ENCODE data around the gene YIPF3. TPM values are rescaled to one million over a fixed set of nuclear protein-coding genes. Genes with fewer than 3 reads are reported as not detected.
"Not testable (repeated sequence)": the region's sequence is repeated elsewhere in the genome, so short reads cannot be mapped to it uniquely, and the experiment has no call there.

Gene YIPF3
- total RNA-seq, 1 experiment from 2014 or later = 81.3 TPM

GRCh38 chr6:43468240-43468639, 48.5 kb downstream of the YIPF3 start:
- no peaks in the 10 kb centered on the region for H3K36me3 Mint-ChIP-seq
- CTCF ChIA-PET = no interaction called here
- POLR2A ChIA-PET = no interaction called here
- ATAC-seq (no peak), DNase-seq (ENCODE audit: low spot score) (no peak)
- H3K27me3 Mint-ChIP-seq (ENCODE audit: low read depth) = peaks cover 6% of the 10 kb centered on the region
- H3K9me3 Mint-ChIP-seq = no peaks in the 10 kb centered on the region
- TF ChIP-seq CREM (CRISPR knock-in tag; IDR thresholded peaks at IDR 0.05) = no peak
- TF ChIP-seq ETV6 (CRISPR knock-in tag; IDR thresholded peaks at IDR 0.05) = no peak
- TF ChIP-seq, protein P1, sequence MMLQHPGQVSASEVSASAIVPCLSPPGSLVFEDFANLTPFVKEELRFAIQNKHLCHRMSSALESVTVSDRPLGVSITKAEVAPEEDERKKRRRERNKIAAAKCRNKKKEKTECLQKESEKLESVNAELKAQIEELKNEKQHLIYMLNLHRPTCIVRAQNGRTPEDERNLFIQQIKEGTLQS (CRISPR knock-in tag; conservative IDR thresholded peaks at IDR 0.05) = no peak
- TF ChIP-seq, protein P2, sequence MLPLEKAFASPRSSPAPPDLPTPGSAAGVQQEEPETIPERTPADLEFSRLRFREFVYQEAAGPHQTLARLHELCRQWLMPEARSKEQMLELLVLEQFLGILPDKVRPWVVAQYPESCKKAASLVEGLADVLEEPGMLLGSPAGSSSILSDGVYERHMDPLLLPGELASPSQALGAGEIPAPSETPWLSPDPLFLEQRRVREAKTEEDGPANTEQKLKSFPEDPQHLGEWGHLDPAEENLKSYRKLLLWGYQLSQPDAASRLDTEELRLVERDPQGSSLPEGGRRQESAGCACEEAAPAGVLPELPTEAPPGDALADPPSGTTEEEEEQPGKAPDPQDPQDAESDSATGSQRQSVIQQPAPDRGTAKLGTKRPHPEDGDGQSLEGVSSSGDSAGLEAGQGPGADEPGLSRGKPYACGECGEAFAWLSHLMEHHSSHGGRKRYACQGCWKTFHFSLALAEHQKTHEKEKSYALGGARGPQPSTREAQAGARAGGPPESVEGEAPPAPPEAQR (CRISPR knock-in tag; IDR thresholded peaks at IDR 0.05) = no peak
- no peak overlapping the region for H3K27ac Mint-ChIP-seq
- H3K4me1 Mint-ChIP-seq = peaks cover 14% of the 10 kb centered on the region
- no peak overlapping the region for H3K4me3 Mint-ChIP-seq

DNA sequence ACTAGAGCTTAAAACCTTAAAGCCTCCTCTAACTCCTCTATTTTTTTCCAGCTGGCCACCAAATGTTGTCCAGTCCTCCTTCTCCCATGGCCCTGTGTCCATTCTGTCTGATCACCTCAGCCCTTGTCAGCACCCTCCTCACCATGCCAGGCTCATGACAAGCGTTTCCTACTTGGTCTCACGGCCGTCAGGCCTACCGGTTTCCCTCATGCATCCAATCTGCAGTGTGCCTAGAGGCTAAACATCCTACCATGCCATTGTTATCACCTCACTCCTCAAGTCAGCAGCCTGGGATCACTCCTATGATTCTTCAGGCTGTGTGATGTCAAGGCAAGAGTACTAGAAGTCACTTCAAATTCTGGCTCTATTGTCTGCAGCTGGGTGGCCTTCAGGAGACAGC, 49.0 kb downstream of the YIPF3 start:
- Mint-ChIP-seq H3K27ac (no peak overlapping the region; the same call in 1 of the 2 replicates), H3K9me3 (no peaks in the 10 kb centered on the region), H3K4me3 (no peak overlapping the region), H3K27me3 (ENCODE audit: low read depth) (peaks cover 8% of the 10 kb centered on the region), H3K36me3 (no peaks in the 10 kb centered on the region), H3K4me1 (peaks cover 14% of the 10 kb centered on the region)
- CTCF ChIA-PET = no interaction called here
- POLR2A ChIA-PET = no interaction called here
- ATAC-seq = no peak
- TF ChIP-seq TCF7 (CRISPR knock-in tag; IDR thresholded peaks at IDR 0.05; ENCODE audit: low read depth) = no peak
- no peak for DNase-seq (ENCODE audit: low spot score)

DNA sequence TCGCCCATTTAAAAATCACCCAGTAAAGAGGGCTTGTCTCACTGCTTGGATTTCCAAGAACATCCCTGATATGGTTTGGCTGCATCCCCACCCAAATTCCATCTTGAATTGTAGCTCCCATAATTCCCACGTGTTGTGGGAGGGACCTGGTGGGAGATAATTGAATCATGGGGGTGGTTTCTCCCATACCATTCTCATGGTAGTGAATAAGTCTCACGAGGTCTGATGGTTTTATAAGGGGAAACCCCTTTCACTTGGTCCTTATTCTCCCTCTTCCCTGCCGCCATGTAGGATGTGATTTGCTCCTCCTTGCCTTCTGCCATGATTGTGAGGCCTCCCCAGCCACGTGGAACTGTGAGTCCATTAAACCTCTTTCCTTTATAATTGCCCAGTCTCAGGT, 49.5 kb downstream of the YIPF3 start:
- H3K36me3 Mint-ChIP-seq; H3K9me3 Mint-ChIP-seq; POLR2A ChIA-PET; ATAC-seq; H3K27ac Mint-ChIP-seq; CTCF ChIA-PET; DNase-seq (ENCODE audit: low spot score); H3K4me3 Mint-ChIP-seq: not testable (repeated sequence)
- Mint-ChIP-seq H3K4me1 (peaks cover 14% of the 10 kb centered on the region), H3K27me3 (ENCODE audit: low read depth) (peaks cover 11% of the 10 kb centered on the region)

DNA sequence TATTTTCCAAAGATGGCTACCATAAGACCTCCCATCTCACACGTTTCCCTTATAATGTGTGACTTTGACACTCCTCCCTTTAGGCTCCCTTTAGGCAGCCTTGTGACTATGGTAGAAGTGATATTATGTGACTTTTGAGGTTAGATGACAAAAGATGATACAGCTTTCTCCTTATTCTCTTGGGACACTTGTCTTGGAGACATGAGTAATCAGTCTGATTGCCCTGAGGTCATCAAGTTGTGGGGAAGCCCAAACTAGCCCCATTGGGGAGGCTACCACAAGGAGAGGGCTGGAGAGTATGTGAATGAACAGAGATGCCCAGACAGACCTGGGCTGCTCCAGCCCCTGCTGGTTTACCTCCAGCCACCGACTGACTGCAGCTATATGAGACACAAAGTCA, 50.8 kb downstream of the YIPF3 start:
- Mint-ChIP-seq H3K27me3 (ENCODE audit: low read depth) (peaks cover 16% of the 10 kb centered on the region), H3K9me3 (no peaks in the 10 kb centered on the region), H3K36me3 (no peaks in the 10 kb centered on the region), H3K27ac (no peak overlapping the region), H3K4me1 (peaks cover 14% of the 10 kb centered on the region), H3K4me3 (no peak overlapping the region)
- DNase-seq (ENCODE audit: low spot score) = no peak
- TF ChIP-seq SOX15 (CRISPR knock-in tag; IDR thresholded peaks at IDR 0.05) (no peak), MXD4 (CRISPR knock-in tag; IDR thresholded peaks at IDR 0.05; ENCODE audit: borderline replicate concordance) (no peak), GRHL2 (CRISPR knock-in tag; IDR thresholded peaks at IDR 0.05; ENCODE audit: insufficient replicate concordance, severe bottlenecking) (no peak), TCF7 (CRISPR knock-in tag; IDR thresholded peaks at IDR 0.05; ENCODE audit: low read depth) (no peak), FOXP1 (CRISPR knock-in tag; IDR thresholded peaks at IDR 0.05; ENCODE audit: borderline replicate concordance) (no peak), CREM (CRISPR knock-in tag; IDR thresholded peaks at IDR 0.05) (no peak), ZNF317 (CRISPR knock-in tag; IDR thresholded peaks at IDR 0.05; ENCODE audit: borderline replicate concordance, low read depth) (no peak)
- TF ChIP-seq, protein P3, sequence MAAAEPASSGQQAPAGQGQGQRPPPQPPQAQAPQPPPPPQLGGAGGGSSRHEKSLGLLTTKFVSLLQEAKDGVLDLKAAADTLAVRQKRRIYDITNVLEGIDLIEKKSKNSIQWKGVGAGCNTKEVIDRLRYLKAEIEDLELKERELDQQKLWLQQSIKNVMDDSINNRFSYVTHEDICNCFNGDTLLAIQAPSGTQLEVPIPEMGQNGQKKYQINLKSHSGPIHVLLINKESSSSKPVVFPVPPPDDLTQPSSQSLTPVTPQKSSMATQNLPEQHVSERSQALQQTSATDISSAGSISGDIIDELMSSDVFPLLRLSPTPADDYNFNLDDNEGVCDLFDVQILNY (CRISPR knock-in tag; IDR thresholded peaks at IDR 0.05) = no peak
- TF ChIP-seq, protein P4, sequence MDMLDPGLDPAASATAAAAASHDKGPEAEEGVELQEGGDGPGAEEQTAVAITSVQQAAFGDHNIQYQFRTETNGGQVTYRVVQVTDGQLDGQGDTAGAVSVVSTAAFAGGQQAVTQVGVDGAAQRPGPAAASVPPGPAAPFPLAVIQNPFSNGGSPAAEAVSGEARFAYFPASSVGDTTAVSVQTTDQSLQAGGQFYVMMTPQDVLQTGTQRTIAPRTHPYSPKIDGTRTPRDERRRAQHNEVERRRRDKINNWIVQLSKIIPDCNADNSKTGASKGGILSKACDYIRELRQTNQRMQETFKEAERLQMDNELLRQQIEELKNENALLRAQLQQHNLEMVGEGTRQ (CRISPR knock-in tag; IDR thresholded peaks at IDR 0.05) = no peak
- no peak for ATAC-seq
- CTCF ChIA-PET = interaction anchor here (1.1 kb wide), 1 partner anchor 110 kb away, joined by 3 read pairs; no protein-coding TSS in a partner anchor
- POLR2A ChIA-PET = no interaction called here

GRCh38 chr6:43464337-43464736, 52.4 kb downstream of the YIPF3 start:
- peaks cover 23% of the 10 kb centered on the region for H3K27me3 Mint-ChIP-seq (ENCODE audit: low read depth)
- DNase-seq (ENCODE audit: low spot score) = no peak
- peaks cover 8% of the 10 kb centered on the region for H3K4me1 Mint-ChIP-seq
- ATAC-seq = no peak
- ChIA-PET POLR2A (interaction anchor here (0.6 kb wide), 1 partner anchor 184 kb away, joined by 4 read pairs; no protein-coding TSS in a partner anchor), CTCF (interaction anchor here (0.7 to 1.0 kb wide), 3 partner anchors 29 to 157 kb away, joined by 3 read pairs; no protein-coding TSS in a partner anchor)
- no peaks in the 10 kb centered on the region for H3K36me3 Mint-ChIP-seq
- H3K4me3 Mint-ChIP-seq = no peak overlapping the region
- no peaks in the 10 kb centered on the region for H3K9me3 Mint-ChIP-seq
- no peak overlapping the region for H3K27ac Mint-ChIP-seq
- TF ChIP-seq, protein P5, sequence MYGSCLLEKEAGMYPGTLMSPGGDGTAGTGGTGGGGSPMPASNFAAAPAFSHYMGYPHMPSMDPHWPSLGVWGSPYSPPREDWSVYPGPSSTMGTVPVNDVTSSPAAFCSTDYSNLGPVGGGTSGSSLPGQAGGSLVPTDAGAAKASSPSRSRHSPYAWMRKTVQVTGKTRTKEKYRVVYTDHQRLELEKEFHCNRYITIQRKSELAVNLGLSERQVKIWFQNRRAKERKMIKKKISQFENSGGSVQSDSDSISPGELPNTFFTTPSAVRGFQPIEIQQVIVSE (CRISPR knock-in tag; IDR thresholded peaks at IDR 0.05; ENCODE audit: borderline replicate concordance) = no peak
- TF ChIP-seq CREM (CRISPR knock-in tag; IDR thresholded peaks at IDR 0.05) = no peak
- no peak for TF ChIP-seq FOXP1 (CRISPR knock-in tag; IDR thresholded peaks at IDR 0.05; ENCODE audit: borderline replicate concordance)
- TF ChIP-seq ARID4B (CRISPR knock-in tag; IDR thresholded peaks at IDR 0.05; ENCODE audit: borderline replicate concordance) = no peak
- TF ChIP-seq MXD4 (CRISPR knock-in tag; IDR thresholded peaks at IDR 0.05; ENCODE audit: borderline replicate concordance) = no peak

Data from WTC11 (cell line).